Panc1 (cell line): ENCODE results near the gene CLSTN2. TPM values are rescaled to one million over a fixed set of nuclear protein-coding genes. Genes with fewer than 3 reads are reported as not detected.

Source experiments
- ATAC-seq: fragments of 200-7000 bp; cut with Tn5 transposase; 2 replicates; pipeline ENCODE4 v1.9.1; 2020; ENCODE audit warnings: mild to moderate bottlenecking, moderate library complexity
- BruUV-seq: library from RNA; stranded (reverse); fragments of 400-500 nt; replicated peaks from 2 replicates; lab custom pipeline; 2021; lab: Mats Ljungman, UMichigan
- CTCF ChIA-PET: fragments of 300-600 bp; sonication (Branson Sonifier 250); formaldehyde crosslinking; loops from one replicate; lab custom pipeline; 2022; ENCODE audit warnings: antibody characterized with exemption; lab: Charles Lee
- POLR2A ChIA-PET: fragments of 300-600 bp; sonication (Branson Sonifier 250); formaldehyde crosslinking; loops from one replicate; lab custom pipeline; 2022; ENCODE audit warnings: antibody characterized with exemption; lab: Charles Lee
- DNase-seq: peaks from one replicate; pipeline ENCODE4 v3.0.0-alpha.2; 2010; ENCODE audit warnings: low read depth, low spot score
- H3K27ac ChIP-seq: 2 replicates; pipeline ENCODE4 v1.5.1; 2011; ENCODE audit warnings: mild to moderate bottlenecking, low read length, inconsistent platforms
- H3K27me3 ChIP-seq: fragments of 200-500 bp; sonication (Bioruptor generic); 2 replicates; pipeline ENCODE4 v1.6.0; 2014; ENCODE audit warnings: low read length, inconsistent platforms; ENCODE audit not compliant: control insufficient read depth, insufficient read depth
- H3K36me3 ChIP-seq: fragments of 200-500 bp; sonication (Bioruptor generic); 2 replicates; pipeline ENCODE4 v1.5.1; 2014; ENCODE audit warnings: inconsistent platforms, mild to moderate bottlenecking, low read length, moderate library complexity; ENCODE audit not compliant: control insufficient read depth, insufficient read depth
- H3K4me1 ChIP-seq: 2 replicates; pipeline ENCODE4 v1.5.1; 2011; ENCODE audit warnings: inconsistent platforms, mild to moderate bottlenecking, low read length, moderate library complexity; ENCODE audit not compliant: control insufficient read depth, insufficient read depth
- H3K4me3 ChIP-seq, 2 experiments: 2 replicates each; pipeline ENCODE4 v1.5.1; 2011 to 2012; ENCODE audit warnings: low read depth in 2 of 2, low read length in 2 of 2, mild to moderate bottlenecking in 2 of 2, inconsistent platforms in 1 of 2, moderate library complexity in 1 of 2
- H3K9me3 ChIP-seq: fragments of 200-500 bp; sonication (Bioruptor generic); 2 replicates; pipeline ENCODE4 v1.5.1; 2014; ENCODE audit warnings: low read depth, mild to moderate bottlenecking, inconsistent platforms, low read length, moderate library complexity; ENCODE audit not compliant: control insufficient read depth, insufficient read depth
- POLR2AphosphoS5 ChIP-seq: IDR thresholded peaks from 2 replicates; pipeline ENCODE4 v1.6.1; 2012; ENCODE audit warnings: mild to moderate bottlenecking, low read depth, low read length, moderate library complexity
- SIN3A ChIP-seq: IDR thresholded peaks from 2 replicates; pipeline ENCODE4 v1.6.1; 2012; ENCODE audit warnings: low read depth, mild to moderate bottlenecking, low read length, moderate library complexity, borderline replicate concordance; ENCODE audit not compliant: insufficient read depth
- TCF7L2 ChIP-seq: IDR thresholded peaks from 2 replicates; pipeline ENCODE4 v1.6.1; 2011; ENCODE audit warnings: mild to moderate bottlenecking, low read depth, low read length, inconsistent platforms
- in situ Hi-C: cut with HindIII; loops from 2 replicates; pipeline ENCODE4 v1.10.0; 2016; ENCODE audit warnings: low sequenced_read_pairs, low pct_unique_long_range_greater_than_20kb
- intact Hi-C: fragments of 100-400 bp; cut with micrococcal nuclease; formaldehyde crosslinking; loops from one replicate; pipeline ENCODE4 v1.10.0; 2022; ENCODE audit not compliant: unreplicated experiment
- total RNA-seq: library from RNA; stranded (reverse); gene quantifications from one replicate; pipeline ENCODE4 v1.2.1, GENCODE V29; 2021; ENCODE audit not compliant: unreplicated experiment
- TF ChIP-seq, protein P1 (sequence below), 2 experiments: IDR thresholded peaks; 2 replicates each; pipeline ENCODE4 v1.6.1; 2011 to 2012; ENCODE audit warnings: low read depth in 2 of 2, control low read depth in 1 of 2, low read length in 1 of 2, mild to moderate bottlenecking in 1 of 2, moderate library complexity in 1 of 2; ENCODE audit not compliant: insufficient read depth in 1 of 2
- TF ChIP-seq, protein P2 (sequence below): fragments of 450-650 bp; IDR thresholded peaks from 2 replicates; pipeline ENCODE4 v1.5.1; 2017; ENCODE audit warnings: mild to moderate bottlenecking

Gene CLSTN2
- total RNA-seq, 1 experiment from 2014 or later = 0.03 TPM

DNA sequence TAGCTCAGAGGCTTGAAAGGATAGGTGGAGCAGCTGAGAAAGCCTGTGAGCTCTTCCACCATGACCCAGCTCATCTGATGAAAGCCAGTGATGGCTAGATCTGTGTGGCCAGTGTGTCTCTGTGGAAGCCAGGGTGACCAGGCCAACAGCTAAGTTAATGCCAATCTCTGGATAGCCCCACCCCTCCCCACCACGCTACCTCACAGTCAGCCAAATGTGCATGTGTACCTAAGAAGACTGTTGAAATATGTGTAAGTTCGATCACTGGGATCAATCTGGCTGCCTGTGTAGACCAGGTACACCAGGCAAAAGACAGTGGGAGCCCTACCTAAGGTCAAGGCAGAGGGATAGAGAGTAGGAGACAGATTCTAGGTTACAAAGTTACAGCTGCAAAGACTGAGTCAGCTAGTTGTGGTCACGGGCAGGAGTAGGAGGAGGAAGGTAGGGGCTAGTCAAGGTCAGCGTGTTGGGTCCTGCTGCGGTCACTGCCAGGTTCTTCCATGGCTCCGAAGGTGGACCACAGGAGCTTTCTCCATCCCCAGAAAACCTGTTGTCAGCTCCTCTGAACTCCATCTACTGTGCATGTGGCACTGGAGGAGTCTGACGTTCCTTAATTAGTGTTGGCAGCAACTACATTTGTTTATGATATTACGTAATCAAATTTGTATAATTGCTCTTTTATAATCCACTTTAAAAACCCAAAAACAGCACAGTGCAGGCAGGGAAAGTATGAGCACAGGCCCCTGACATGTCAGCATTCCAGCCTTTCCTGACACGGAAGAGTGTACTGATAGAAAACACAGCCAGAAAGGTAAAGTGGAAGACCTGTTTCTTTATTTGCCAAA, 318.0 kb downstream of the CLSTN2 start:
- in situ Hi-C loops = no loop called here
- H3K27me3 ChIP-seq = no peaks in the 10 kb centered on the region
- H3K4me3 ChIP-seq = no peak overlapping the region
- no TSS peak for BruUV-seq
- H3K36me3 ChIP-seq = no peaks in the 10 kb centered on the region
- ChIA-PET POLR2A (no interaction called here), CTCF (no interaction called here)
- H3K27ac ChIP-seq = no peak overlapping the region
- TF ChIP-seq POLR2AphosphoS5 = no peak
- no peak for TF ChIP-seq TCF7L2
- TF ChIP-seq, protein P1, sequence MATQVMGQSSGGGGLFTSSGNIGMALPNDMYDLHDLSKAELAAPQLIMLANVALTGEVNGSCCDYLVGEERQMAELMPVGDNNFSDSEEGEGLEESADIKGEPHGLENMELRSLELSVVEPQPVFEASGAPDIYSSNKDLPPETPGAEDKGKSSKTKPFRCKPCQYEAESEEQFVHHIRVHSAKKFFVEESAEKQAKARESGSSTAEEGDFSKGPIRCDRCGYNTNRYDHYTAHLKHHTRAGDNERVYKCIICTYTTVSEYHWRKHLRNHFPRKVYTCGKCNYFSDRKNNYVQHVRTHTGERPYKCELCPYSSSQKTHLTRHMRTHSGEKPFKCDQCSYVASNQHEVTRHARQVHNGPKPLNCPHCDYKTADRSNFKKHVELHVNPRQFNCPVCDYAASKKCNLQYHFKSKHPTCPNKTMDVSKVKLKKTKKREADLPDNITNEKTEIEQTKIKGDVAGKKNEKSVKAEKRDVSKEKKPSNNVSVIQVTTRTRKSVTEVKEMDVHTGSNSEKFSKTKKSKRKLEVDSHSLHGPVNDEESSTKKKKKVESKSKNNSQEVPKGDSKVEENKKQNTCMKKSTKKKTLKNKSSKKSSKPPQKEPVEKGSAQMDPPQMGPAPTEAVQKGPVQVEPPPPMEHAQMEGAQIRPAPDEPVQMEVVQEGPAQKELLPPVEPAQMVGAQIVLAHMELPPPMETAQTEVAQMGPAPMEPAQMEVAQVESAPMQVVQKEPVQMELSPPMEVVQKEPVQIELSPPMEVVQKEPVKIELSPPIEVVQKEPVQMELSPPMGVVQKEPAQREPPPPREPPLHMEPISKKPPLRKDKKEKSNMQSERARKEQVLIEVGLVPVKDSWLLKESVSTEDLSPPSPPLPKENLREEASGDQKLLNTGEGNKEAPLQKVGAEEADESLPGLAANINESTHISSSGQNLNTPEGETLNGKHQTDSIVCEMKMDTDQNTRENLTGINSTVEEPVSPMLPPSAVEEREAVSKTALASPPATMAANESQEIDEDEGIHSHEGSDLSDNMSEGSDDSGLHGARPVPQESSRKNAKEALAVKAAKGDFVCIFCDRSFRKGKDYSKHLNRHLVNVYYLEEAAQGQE (IDR thresholded peaks at IDR 0.05; ENCODE audit: insufficient read depth in 1 of 2, low read depth in 2 of 2, low read length in 1 of 2) = no peak
- TF ChIP-seq, protein P2, sequence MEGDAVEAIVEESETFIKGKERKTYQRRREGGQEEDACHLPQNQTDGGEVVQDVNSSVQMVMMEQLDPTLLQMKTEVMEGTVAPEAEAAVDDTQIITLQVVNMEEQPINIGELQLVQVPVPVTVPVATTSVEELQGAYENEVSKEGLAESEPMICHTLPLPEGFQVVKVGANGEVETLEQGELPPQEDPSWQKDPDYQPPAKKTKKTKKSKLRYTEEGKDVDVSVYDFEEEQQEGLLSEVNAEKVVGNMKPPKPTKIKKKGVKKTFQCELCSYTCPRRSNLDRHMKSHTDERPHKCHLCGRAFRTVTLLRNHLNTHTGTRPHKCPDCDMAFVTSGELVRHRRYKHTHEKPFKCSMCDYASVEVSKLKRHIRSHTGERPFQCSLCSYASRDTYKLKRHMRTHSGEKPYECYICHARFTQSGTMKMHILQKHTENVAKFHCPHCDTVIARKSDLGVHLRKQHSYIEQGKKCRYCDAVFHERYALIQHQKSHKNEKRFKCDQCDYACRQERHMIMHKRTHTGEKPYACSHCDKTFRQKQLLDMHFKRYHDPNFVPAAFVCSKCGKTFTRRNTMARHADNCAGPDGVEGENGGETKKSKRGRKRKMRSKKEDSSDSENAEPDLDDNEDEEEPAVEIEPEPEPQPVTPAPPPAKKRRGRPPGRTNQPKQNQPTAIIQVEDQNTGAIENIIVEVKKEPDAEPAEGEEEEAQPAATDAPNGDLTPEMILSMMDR = no peak
- TF ChIP-seq SIN3A = no peak
- no peak for ATAC-seq
- H3K9me3 ChIP-seq = no peaks in the 10 kb centered on the region
- DNase-seq = no peak
- intact Hi-C loops = no loop called here
- no peaks in the 10 kb centered on the region for H3K4me1 ChIP-seq

DNA sequence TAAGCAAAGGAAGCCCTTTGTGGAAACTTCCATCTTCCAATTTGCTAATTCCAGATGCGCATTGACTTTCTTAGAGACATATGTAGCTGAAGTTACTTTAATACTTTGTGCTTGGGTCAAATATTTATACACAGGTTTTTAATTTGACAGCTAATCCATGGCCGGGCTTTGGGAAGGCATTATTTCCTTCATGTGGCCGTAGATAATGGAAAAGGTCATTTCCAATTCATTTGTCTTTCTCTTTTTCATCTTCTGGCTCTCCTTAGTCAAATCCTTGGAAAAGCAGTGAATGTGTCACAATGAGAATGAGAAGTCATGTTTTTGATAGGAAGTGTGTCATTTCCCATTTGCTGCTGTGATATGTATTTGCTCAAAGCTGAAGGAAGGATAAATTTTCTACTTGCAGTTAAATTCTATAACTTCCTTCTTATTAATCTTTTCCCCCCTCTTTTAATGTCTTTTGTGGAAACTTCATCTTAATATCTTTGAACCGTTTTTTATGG, 323.3 kb downstream of the CLSTN2 start:
- no peak overlapping the region for H3K4me3 ChIP-seq
- CTCF ChIA-PET = no interaction called here
- DNase-seq = no peak
- H3K4me1 ChIP-seq = no peaks in the 10 kb centered on the region
- BruUV-seq = no TSS peak
- intact Hi-C loops (no loop called here), in situ Hi-C loops (no loop called here)
- no peak for TF ChIP-seq POLR2AphosphoS5
- TF ChIP-seq, protein P1 (IDR thresholded peaks at IDR 0.05; ENCODE audit: insufficient read depth in 1 of 2, low read depth in 2 of 2, low read length in 1 of 2) = no peak
- no peak for TF ChIP-seq TCF7L2
- TF ChIP-seq, protein P2 = no peak
- no peak for TF ChIP-seq SIN3A
- POLR2A ChIA-PET = no interaction called here
- H3K36me3 ChIP-seq = no peaks in the 10 kb centered on the region
- H3K9me3 ChIP-seq = no peaks in the 10 kb centered on the region
- ATAC-seq = no peak
- H3K27ac ChIP-seq = no peak overlapping the region
- no peaks in the 10 kb centered on the region for H3K27me3 ChIP-seq
